Sigmoid colon (tissue), 7 donors: ENCODE measurements around the gene ARRDC3. TPM values are rescaled to one million over a fixed set of nuclear protein-coding genes. Genes with fewer than 3 reads are reported as not detected.

Experiments
- DNase-seq: peaks from one replicate; pipeline ENCODE4 v3.0.0-alpha.2; 2019
- H3K27ac ChIP-seq, 4 donors: fragments of 200-600 bp; sonication (generic); one replicate each; pipeline ENCODE4 v1.5.1; 2016 to 2019; ENCODE audit warnings: mild to moderate bottlenecking in 1 of 4
- H3K27me3 ChIP-seq, 3 donors: fragments of 200-600 bp; sonication (generic); one replicate each; pipeline ENCODE4 v1.5.1; 2019; ENCODE audit warnings: mild to moderate bottlenecking in 1 of 3
- H3K36me3 ChIP-seq, 4 donors: fragments of 200-600 bp; sonication (generic); one replicate each; pipeline ENCODE4 v1.5.1; 2016 to 2019
- H3K4me1 ChIP-seq, 4 donors: fragments of 200-600 bp; sonication (generic); one replicate each; pipeline ENCODE4 v1.5.1; 2017 to 2019
- H3K4me3 ChIP-seq, 4 donors: fragments of 200-600 bp; sonication (generic); one replicate each; pipeline ENCODE4 v1.5.1; 2017 to 2019; ENCODE audit warnings: mild to moderate bottlenecking in 2 of 4, moderate library complexity in 1 of 4
- H3K9me3 ChIP-seq, 4 donors: fragments of 200-600 bp in 3 of 4; sonication (generic) in 3 of 4; one replicate each; pipeline versions ENCODE4 v1.5.1 to v1.6.1; 2013 to 2019
- CTCF ChIP-seq, 4 experiments: fragments of 450-650 bp in 3 of 4; fragments of 200-600 bp in 1 of 4; IDR thresholded peaks; one replicate each; pipeline ENCODE4 v1.5.1; 2016 to 2019; ENCODE audit warnings: antibody characterized with exemption in 4 of 4, mild to moderate bottlenecking in 3 of 4, moderate library complexity in 2 of 4
- EP300 ChIP-seq, 4 donors: sonication (generic); formaldehyde crosslinking; IDR thresholded peaks; one replicate each; pipeline ENCODE4 v1.6.1; 2017; ENCODE audit warnings: antibody characterized with exemption in 4 of 4
- POLR2A ChIP-seq, 2 donors: fragments of 450-650 bp; IDR thresholded peaks; one replicate each; pipeline ENCODE4 v1.6.1; 2016; ENCODE audit warnings: antibody characterized with exemption in 2 of 2, mild to moderate bottlenecking in 2 of 2, moderate library complexity in 2 of 2
- POLR2AphosphoS5 ChIP-seq, 4 donors: sonication (generic); formaldehyde crosslinking; IDR thresholded peaks; one replicate each; pipeline ENCODE4 v1.6.1; 2017; ENCODE audit warnings: antibody characterized with exemption in 4 of 4
- WGBS, 2 donors: extraction: QIAGEN DNeasy Blood & Tissue Kit; methylation state at CpG; one replicate each; pipeline ENCODE4 v1.1.7; 2013; 5-methylcytosine and 5-hydroxymethylcytosine counted together
- intact Hi-C: fragments of 100-400 bp; cut with DNase I; formaldehyde crosslinking; loops from one replicate; pipeline ENCODE4 v1.15.1; 2023
- polyA plus RNA-seq, 3 donors: library from polyadenylated mRNA; stranded (reverse); fragments of 200-250 nt; gene quantifications; one replicate each; pipeline ENCODE4 v1.2.3, GENCODE V29; 2013
- total RNA-seq, 4 donors: library from RNA; depleted of rRNA; stranded (reverse); fragments of >200 nt; gene quantifications; one replicate each; pipeline ENCODE4 v1.1.0, GENCODE V29; 2016
- donor health status: healthy with polysubstance abuse.
- donor health status: Bipolar disorder and iron deficiency.
- donor health status: healthy.

The ARRDC3 gene
- total and polyA plus RNA-seq, 7 donors, result 9.7 to 66.7 (median 35.2) TPM

DNA sequence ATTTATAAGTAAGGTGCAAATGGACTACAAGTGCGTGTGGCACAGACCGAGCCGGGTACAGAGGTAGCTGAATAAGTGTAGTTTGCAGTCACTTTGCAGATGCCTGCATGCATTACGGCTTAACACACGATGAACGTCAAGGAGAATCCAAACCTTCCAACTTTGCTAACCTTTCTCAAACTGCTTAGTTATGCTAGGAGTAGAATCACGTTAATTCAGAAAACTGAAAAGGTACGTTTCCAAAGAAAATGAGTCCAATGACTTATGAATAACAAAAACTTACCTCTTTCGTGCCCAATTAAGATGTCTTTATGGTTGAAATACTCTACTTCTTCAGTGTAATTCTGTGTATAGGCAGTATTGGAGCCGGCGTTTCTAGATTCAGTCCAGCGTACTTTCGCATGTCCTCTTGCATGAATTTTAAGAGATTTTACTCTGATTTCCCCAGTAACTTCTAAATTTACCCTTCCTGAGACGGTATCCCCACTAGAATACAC lies 539 bp downstream of the ARRDC3 start:
- peaks cover 0 to 30% (median 25%) of the 10 kb centered on the region in 4 donors for H3K4me1 ChIP-seq
- peak overlapping the region; percentile 96 to 100 (median 98) for H3K27ac ChIP-seq
- no peak for TF ChIP-seq CTCF (IDR thresholded peaks at IDR 0.05)
- TF ChIP-seq POLR2AphosphoS5 (IDR thresholded peaks at IDR 0.05), result peak in 1 of 4 donors; percentile 49
- H3K9me3 ChIP-seq, result no peaks in the 10 kb centered on the region
- no peaks in the 10 kb centered on the region for H3K27me3 ChIP-seq
- peaks cover 0 to 6% (median 3%) of the 10 kb centered on the region in 4 donors for H3K36me3 ChIP-seq
- no peak for DNase-seq
- peak overlapping the region; percentile 73 to 82 (median 82) for H3K4me3 ChIP-seq
- 0% methylated on average over 14 of the region's 14 CpGs for WGBS, 2 donors
- intact Hi-C loops, result loop anchor here (1.0 to 5.0 kb wide), 4 partner anchors 55 to 345 kb away; no protein-coding TSS in a partner anchor

GRCh38 chr5:91381774-91382359 lies 1.2 kb downstream of the ARRDC3 start:
- peaks cover 0 to 36% (median 30%) of the 10 kb centered on the region in 4 donors for H3K4me1 ChIP-seq
- DNase-seq, result peak; percentile 87
- H3K27me3 ChIP-seq, result no peaks in the 10 kb centered on the region
- TF ChIP-seq EP300 (IDR thresholded peaks at IDR 0.05), result peak in 2 of 4 donors; percentile 46 to 52
- peak in 3 of 4 donors; percentile 40 to 85 (median 41) for TF ChIP-seq POLR2AphosphoS5 (IDR thresholded peaks at IDR 0.05)
- no peak for TF ChIP-seq POLR2A (IDR thresholded peaks at IDR 0.05)
- H3K36me3 ChIP-seq, result peaks cover 0 to 13% (median 4%) of the 10 kb centered on the region in 4 donors
- 0 to 1% methylated on average over 10 of the region's 10 CpGs for WGBS, 2 donors
- peak overlapping the region; percentile 96 to 100 (median 98) for H3K27ac ChIP-seq
- H3K4me3 ChIP-seq, result peak overlapping the region; percentile 73 to 82 (median 82)
- intact Hi-C loops, result loop anchor here (5.0 kb wide), 3 partner anchors 55 to 345 kb away; no protein-coding TSS in a partner anchor
- H3K9me3 ChIP-seq, result no peaks in the 10 kb centered on the region

DNA sequence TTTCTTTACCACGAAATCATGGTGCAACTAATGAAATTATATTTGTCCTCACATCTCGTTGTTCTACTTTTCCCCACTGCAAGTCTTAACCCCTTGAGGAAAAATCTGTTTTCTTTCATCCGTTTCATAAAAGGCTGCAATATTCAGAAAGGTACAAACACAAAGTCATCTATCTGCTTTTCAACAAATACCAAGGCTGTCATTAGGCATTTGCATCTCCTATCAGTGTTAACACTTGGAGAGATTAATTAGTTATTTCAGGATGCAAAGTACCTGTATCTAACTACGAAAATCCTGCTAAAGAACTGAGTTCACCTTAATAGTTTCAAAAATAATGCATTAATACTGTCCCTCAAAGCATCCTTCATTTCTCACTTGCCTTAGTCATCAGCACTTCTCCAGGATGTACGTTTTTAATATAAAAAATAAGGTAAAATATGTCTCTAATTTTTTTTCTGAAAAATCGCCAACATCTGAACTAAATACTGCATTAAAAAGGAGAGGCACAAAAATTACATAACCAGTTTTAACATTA lies 1.8 kb downstream of the ARRDC3 start:
- H3K27me3 ChIP-seq, result no peaks in the 10 kb centered on the region
- 0 to 1% methylated on average over 6 of the region's 6 CpGs for WGBS, 2 donors
- peaks cover 0 to 42% (median 36%) of the 10 kb centered on the region in 4 donors for H3K4me1 ChIP-seq
- peaks cover 0 to 19% (median 8%) of the 10 kb centered on the region in 4 donors for H3K36me3 ChIP-seq
- no peak for DNase-seq
- intact Hi-C loops, result loop anchor here (5.0 kb wide), 3 partner anchors 54 to 344 kb away; no protein-coding TSS in a partner anchor
- H3K27ac ChIP-seq, result peak overlapping the region; percentile 96 to 100 (median 98)
- no peaks in the 10 kb centered on the region for H3K9me3 ChIP-seq
- no peak for TF ChIP-seq POLR2A (IDR thresholded peaks at IDR 0.05)
- no peak for TF ChIP-seq CTCF (IDR thresholded peaks at IDR 0.05)
- TF ChIP-seq EP300 (IDR thresholded peaks at IDR 0.05), result no peak
- TF ChIP-seq POLR2AphosphoS5 (IDR thresholded peaks at IDR 0.05), result no peak
- peak overlapping the region; percentile 73 to 82 (median 82) for H3K4me3 ChIP-seq

- TF ChIP-seq POLR2AphosphoS5 (IDR thresholded peaks at IDR 0.05) (peak; percentile 91 to 98 (median 96)), CTCF (IDR thresholded peaks at IDR 0.05) (no peak), EP300 (IDR thresholded peaks at IDR 0.05) (peak in 1 of 4 donors; percentile 47), POLR2A (IDR thresholded peaks at IDR 0.05) (peak; percentile 84 to 85)
- peaks cover 0 to 25% (median 11%) of the 10 kb centered on the region in 4 donors for H3K36me3 ChIP-seq
- 1% methylated on average over 42 of the region's 42 CpGs for WGBS, 2 donors
- H3K27ac ChIP-seq, result peak overlapping the region; percentile 96 to 100 (median 98)
- H3K4me3 ChIP-seq, result peak overlapping the region; percentile 73 to 82 (median 82)
- intact Hi-C loops, result loop anchor here (1.0 to 5.0 kb wide), 4 partner anchors 53 to 343 kb away; no protein-coding TSS in a partner anchor
- H3K9me3 ChIP-seq, result no peaks in the 10 kb centered on the region
- peak; percentile 99 for DNase-seq
- peaks cover 0 to 46% (median 41%) of the 10 kb centered on the region in 4 donors for H3K4me1 ChIP-seq
- H3K27me3 ChIP-seq, result no peaks in the 10 kb centered on the region
Observed at GRCh38 chr5:91380491-91381238, 2.5 kb downstream of the ARRDC3 start.
